GM19023 (cell line): Measurements from ENCODE around the gene TMEM220.

Experiments
- ATAC-seq: cut with Tn5 transposase; IDR thresholded peaks from one replicate; pipeline ENCODE4 v1.9.1; 2021; ENCODE audit warnings: mild to moderate bottlenecking, moderate library complexity; ENCODE audit not compliant: unreplicated experiment

The TMEM220 gene

GRCh38 chr17:10673312-10673711, 56.5 kb downstream of the TMEM220 start:
- no peak for ATAC-seq

GRCh38 chr17:10668775-10669174, 61.0 kb downstream of the TMEM220 start:
- no peak for ATAC-seq

- no peak for ATAC-seq
These were observed 62.9 kb downstream of the TMEM220 start for GRCh38 chr17:10666906-10667305.

- no peak for ATAC-seq
These were observed 65.3 kb downstream of the TMEM220 start for GRCh38 chr17:10664571-10664970.
